GM12875 (cell line): ENCODE results near the gene WDR35.
"Not testable (repeated sequence)": the region's sequence is repeated elsewhere in the genome, so short reads cannot be mapped to it uniquely, and the experiment has no call there.

Experiments
- H3K4me3 ChIP-seq: one replicate; pipeline ENCODE4 v1.5.1; 2011; ENCODE audit warnings: low read depth, low read length, control low read depth
- TF ChIP-seq, protein P1 (sequence below): IDR thresholded peaks from 2 replicates; pipeline ENCODE4 v1.5.1; 2011; ENCODE audit warnings: low read depth, mild to moderate bottlenecking, control low read depth, inconsistent platforms, low read length, moderate library complexity, borderline replicate concordance; ENCODE audit not compliant: insufficient read depth

The WDR35 gene

GRCh38 chr2:19943189-19943588, 46.7 kb downstream of the WDR35 start:
- no peak overlapping the region for H3K4me3 ChIP-seq
- TF ChIP-seq, protein P1, sequence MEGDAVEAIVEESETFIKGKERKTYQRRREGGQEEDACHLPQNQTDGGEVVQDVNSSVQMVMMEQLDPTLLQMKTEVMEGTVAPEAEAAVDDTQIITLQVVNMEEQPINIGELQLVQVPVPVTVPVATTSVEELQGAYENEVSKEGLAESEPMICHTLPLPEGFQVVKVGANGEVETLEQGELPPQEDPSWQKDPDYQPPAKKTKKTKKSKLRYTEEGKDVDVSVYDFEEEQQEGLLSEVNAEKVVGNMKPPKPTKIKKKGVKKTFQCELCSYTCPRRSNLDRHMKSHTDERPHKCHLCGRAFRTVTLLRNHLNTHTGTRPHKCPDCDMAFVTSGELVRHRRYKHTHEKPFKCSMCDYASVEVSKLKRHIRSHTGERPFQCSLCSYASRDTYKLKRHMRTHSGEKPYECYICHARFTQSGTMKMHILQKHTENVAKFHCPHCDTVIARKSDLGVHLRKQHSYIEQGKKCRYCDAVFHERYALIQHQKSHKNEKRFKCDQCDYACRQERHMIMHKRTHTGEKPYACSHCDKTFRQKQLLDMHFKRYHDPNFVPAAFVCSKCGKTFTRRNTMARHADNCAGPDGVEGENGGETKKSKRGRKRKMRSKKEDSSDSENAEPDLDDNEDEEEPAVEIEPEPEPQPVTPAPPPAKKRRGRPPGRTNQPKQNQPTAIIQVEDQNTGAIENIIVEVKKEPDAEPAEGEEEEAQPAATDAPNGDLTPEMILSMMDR: no peak

GRCh38 chr2:19942199-19942598, 47.7 kb downstream of the WDR35 start:
- TF ChIP-seq, protein P1: no peak
- H3K4me3 ChIP-seq: no peak overlapping the region

DNA sequence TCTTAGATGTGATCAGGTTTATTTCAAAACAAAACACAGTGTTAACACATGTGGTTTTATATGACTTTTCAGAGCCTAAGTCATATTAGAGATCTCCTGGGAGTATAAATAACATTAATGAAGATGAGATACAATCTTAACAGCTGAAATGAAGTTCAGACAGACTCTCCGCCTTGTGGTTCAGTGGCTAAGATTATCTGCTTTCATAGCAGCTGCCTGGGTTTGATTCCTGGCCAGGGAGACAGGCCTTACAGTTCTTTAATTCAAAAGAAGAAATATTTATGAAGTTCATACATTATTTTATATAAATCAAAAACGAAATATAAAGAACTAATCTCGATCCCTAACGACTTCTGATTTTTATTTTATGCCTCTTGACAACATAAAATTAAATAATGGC, 52.9 kb downstream of the WDR35 start:
- TF ChIP-seq, protein P1: no peak
- no peak overlapping the region for H3K4me3 ChIP-seq

- TF ChIP-seq, protein P1: no peak
- no peak overlapping the region for H3K4me3 ChIP-seq
Observed at GRCh38 chr2:19936203-19936602, 53.7 kb downstream of the WDR35 start.

- H3K4me3 ChIP-seq: no peak overlapping the region
- TF ChIP-seq, protein P1: no peak
Observed at GRCh38 chr2:19933351-19933981, 56.4 kb downstream of the WDR35 start.

DNA sequence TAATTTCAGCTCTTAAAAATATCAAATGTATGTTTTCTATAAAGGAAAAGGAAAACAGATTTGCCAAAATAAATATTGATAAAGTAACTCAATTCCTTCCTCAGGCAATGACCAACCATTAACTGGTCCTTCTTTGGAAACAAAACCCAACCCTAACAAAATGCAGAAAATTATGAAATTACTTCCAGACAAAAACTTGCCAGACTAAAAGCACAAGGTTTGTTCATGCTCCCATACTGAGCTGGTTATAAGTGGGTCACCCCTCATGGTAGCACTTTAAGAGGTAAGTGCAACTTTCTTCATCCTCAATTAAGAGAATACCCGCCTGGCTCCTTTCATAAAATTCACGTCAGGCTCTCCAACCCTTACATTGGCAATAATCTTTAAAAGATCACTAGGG, 57.0 kb downstream of the WDR35 start:
- H3K4me3 ChIP-seq: no peak overlapping the region
- TF ChIP-seq, protein P1: no peak

DNA sequence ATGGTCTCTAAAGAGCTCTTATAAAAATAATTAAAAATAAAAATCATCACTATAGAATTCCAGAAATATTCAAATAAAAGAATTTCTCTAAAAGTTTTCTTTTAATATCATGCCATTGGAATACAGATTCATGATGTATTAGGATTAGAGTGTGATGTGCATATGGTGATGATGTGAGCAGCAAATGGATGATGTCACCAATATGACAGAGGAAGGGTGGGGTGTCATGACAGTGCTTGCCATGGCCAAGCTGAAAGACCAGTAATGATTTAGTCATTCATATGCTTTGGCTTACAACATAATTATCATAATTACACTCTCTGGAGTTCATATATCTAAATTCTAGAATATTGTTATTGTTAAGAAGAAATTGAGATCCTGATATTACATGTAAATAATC, 60.7 kb downstream of the WDR35 start:
- H3K4me3 ChIP-seq: no peak overlapping the region
- TF ChIP-seq, protein P1: no peak

DNA sequence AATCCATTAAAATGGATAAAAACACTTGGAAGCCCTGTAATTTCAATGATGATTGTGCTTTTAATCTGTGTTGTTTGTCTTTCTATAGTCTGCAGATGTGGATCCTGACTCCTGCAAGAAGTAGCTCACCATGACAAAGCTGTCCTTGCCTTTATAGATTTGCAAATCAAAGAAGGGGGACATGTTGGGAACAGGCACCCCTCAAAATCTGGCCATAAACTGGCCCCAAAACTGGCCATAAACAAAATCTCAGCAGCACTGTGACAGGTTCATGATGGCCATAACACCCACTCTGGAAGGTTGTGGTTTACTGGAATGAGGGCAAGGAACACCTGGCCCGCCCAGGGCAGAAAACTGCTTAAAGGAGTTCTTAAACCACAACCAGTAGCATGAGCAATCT, 62.1 kb downstream of the WDR35 start:
- H3K4me3 ChIP-seq: not testable (repeated sequence)

DNA sequence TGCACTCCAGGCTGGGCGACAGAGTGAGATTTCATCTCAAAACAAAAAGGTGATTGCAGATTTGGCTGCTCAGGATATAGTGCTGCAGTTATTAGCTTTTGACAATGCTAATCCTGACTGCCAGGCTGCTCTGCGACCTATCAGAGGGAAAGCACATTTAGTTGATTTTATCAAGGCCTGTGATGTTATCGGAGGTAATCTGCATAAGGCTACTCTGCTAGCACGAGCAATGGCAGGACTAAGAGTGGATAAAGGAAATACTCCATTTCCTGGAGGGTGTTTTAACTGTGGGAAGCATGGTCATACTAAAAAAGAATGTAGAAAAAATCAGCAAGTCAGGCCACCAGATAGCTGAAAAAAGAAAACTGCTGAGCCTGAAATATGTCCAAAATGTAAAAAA, 65.4 kb downstream of the WDR35 start:
- not testable (repeated sequence) for H3K4me3 ChIP-seq

DNA sequence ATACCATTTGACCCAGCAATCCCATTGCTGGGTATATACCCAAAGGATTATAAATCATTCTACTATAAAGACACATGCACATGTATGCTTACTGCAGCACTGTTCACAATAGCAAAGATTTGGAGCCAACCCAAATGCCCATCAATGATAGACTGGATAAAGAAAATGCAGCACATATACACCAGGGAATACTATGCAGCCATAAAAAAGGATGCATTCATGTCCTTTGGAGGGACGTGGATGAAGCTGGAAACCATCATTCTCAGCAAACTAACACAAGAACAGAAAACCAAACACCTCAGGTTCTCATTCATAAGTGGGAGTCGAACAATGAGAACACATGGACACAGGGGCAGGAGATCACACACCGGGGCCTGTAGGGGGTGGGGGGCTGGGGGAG, 67.7 kb downstream of the WDR35 start:
- H3K4me3 ChIP-seq: not testable (repeated sequence)
